PFSK-1 (cell line): ENCODE data around the gene ARHGAP4.

ENCODE experiments used
- FOXP2 ChIP-seq: optimal IDR thresholded peaks from 2 replicates; pipeline ENCODE3; 2011; ENCODE audit warnings: borderline replicate concordance, control low read depth, inconsistent platforms; ENCODE audit not compliant: insufficient read depth; ENCODE audit errors: extremely low read length, extremely low read depth
- POLR2AphosphoS5 ChIP-seq: IDR thresholded peaks from 2 replicates; pipeline ENCODE4 v1.6.1; 2012; ENCODE audit warnings: low read depth, mild to moderate bottlenecking, control low read depth, low read length, moderate library complexity
- SIN3A ChIP-seq: IDR thresholded peaks from 2 replicates; pipeline ENCODE4 v1.6.1; 2012; ENCODE audit warnings: mild to moderate bottlenecking, low read length, moderate library complexity, borderline replicate concordance; ENCODE audit not compliant: insufficient read depth
- TAF1 ChIP-seq: IDR thresholded peaks from 2 replicates; pipeline ENCODE4 v1.6.1; 2012; ENCODE audit warnings: low read length, control low read depth, borderline replicate concordance; ENCODE audit not compliant: insufficient read depth
- TF ChIP-seq, protein P1 (sequence below), 2 experiments: IDR thresholded peaks; 2 replicates each; pipeline versions ENCODE4 v1.6.1 to v1.8.0; 2011 to 2012; ENCODE audit warnings: low read depth in 2 of 2, low read length in 2 of 2, control low read depth in 1 of 2, inconsistent platforms in 1 of 2, mild to moderate bottlenecking in 1 of 2, moderate library complexity in 1 of 2; ENCODE audit not compliant: insufficient read depth in 1 of 2

DNA sequence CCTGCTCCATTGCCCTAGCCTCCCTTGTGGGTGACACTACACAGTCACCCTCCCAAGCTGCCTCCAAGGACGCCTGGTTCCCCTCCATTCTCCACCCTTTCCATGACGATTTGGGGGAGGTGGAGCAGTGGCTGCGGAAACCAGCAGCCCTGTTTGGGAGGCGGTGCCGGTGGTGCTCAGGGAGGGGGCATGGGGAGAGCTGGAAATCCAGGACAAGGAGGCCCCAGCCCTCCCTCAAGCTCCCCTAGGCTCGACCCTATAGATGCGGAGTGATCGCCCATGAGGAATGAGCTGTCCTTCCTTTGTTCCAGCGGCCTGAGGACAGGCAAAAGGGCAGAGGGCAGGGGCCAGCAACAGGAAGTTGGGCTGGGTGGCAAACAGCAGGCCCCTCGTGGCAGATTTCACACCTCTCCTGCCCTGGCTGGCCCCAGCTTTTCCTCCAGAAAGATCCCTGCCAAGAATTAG is 22.0 kb upstream of the ARHGAP4 start:
- TF ChIP-seq, protein P1, sequence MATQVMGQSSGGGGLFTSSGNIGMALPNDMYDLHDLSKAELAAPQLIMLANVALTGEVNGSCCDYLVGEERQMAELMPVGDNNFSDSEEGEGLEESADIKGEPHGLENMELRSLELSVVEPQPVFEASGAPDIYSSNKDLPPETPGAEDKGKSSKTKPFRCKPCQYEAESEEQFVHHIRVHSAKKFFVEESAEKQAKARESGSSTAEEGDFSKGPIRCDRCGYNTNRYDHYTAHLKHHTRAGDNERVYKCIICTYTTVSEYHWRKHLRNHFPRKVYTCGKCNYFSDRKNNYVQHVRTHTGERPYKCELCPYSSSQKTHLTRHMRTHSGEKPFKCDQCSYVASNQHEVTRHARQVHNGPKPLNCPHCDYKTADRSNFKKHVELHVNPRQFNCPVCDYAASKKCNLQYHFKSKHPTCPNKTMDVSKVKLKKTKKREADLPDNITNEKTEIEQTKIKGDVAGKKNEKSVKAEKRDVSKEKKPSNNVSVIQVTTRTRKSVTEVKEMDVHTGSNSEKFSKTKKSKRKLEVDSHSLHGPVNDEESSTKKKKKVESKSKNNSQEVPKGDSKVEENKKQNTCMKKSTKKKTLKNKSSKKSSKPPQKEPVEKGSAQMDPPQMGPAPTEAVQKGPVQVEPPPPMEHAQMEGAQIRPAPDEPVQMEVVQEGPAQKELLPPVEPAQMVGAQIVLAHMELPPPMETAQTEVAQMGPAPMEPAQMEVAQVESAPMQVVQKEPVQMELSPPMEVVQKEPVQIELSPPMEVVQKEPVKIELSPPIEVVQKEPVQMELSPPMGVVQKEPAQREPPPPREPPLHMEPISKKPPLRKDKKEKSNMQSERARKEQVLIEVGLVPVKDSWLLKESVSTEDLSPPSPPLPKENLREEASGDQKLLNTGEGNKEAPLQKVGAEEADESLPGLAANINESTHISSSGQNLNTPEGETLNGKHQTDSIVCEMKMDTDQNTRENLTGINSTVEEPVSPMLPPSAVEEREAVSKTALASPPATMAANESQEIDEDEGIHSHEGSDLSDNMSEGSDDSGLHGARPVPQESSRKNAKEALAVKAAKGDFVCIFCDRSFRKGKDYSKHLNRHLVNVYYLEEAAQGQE (IDR thresholded peaks at IDR 0.05; ENCODE audit: insufficient read depth in 1 of 2, low read depth in 2 of 2, low read length in 2 of 2) = no peak
- TF ChIP-seq POLR2AphosphoS5 (no peak), TAF1 (no peak), SIN3A (no peak), FOXP2 (no peak)
